Keratinocyte (primary cell): ENCODE measurements around the gene CIAO1.

Experiments
- CTCF ChIP-seq, 3 experiments: IDR thresholded peaks in 1 of 3; conservative IDR thresholded peaks in 1 of 3; optimal IDR thresholded peaks in 1 of 3; 2 replicates in 2 of 3; 3 replicates in 1 of 3; pipeline versions ENCODE3 to v1.5.1; 2011; ENCODE audit warnings: low read length in 3 of 3, mild to moderate bottlenecking in 3 of 3, moderate library complexity in 2 of 3, control low read depth in 1 of 3, inconsistent platforms in 1 of 3; ENCODE audit not compliant: insufficient read depth in 2 of 3; ENCODE audit errors: extremely low read depth in 1 of 3
- EZH2 ChIP-seq: IDR thresholded peaks from one replicate; pipeline ENCODE4 v1.6.1; 2012; ENCODE audit warnings: inconsistent platforms, mild to moderate bottlenecking, low read length, moderate library complexity

DNA sequence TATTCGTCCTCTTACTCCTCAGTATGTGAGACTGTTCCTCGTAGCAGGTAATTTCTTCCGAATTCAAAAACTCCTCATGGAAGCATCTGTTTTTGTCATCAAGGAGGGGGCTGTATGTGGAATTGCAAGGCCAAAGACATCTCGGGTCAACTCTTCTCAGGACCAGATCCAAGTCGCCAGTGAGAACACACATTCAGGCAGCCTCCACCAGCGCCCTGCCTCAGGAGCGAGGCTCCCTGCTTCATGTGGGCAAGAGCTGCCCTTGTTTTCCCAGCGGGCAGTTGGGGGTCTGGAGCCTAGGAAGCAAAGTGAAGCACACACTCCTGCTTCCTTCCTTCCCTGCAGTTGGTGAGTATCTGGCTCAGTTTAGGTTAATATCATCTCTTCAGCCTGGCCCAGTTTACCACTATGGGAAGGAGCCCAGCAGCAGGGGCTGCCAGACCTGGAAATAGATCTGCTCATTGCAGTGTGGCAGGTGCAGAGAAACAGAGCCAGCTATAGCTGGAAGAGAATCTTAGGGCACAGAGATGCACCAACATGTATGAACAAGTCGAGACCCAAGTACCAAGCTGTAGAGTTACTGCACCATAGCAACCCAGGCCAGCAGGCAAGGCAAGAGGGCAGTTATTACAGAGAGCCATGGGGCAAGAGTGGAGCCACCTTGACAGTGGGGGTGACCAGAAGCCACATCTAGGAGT is 25.5 kb upstream of the CIAO1 start:
- TF ChIP-seq CTCF (optimal IDR thresholded peaks at IDR 0.05 in 1 of 3, IDR thresholded peaks at IDR 0.05 in 1 of 3, conservative IDR thresholded peaks at IDR 0.05 in 1 of 3; ENCODE audit: extremely low read depth in 1 of 3, insufficient read depth in 2 of 3, low read length in 3 of 3): no peak
- no peak for TF ChIP-seq EZH2
